Cardiac septum (tissue), 1 donor: ENCODE measurements around the gene DPP9. TPM values are rescaled to one million over a fixed set of nuclear protein-coding genes. Genes with fewer than 3 reads are reported as not detected.
"Not testable (repeated sequence)": the region's sequence is repeated elsewhere in the genome, so short reads cannot be mapped to it uniquely, and the experiment has no call there.

Experiments
- DNase-seq: peaks from one replicate; pipeline ENCODE4 v3.0.0-alpha.2; 2020; ENCODE audit warnings: low spot score
- intact Hi-C: fragments of 100-400 bp; cut with DNase I; formaldehyde crosslinking; loops from one replicate; pipeline ENCODE4 v1.14.0; 2022
- total RNA-seq: library from RNA; stranded (reverse); fragmentation: NEBNext Ultra II Directional; extraction: Animal tissue kit (Norgen Biotek cat#: 25700); gene quantifications from one replicate; pipeline ENCODE4 v1.2.1, GENCODE V29; 2021
- donor health status: DM: no; HTN: no; CAD: no.

Gene DPP9
- total RNA-seq, 1 donor from 2014 or later, result 39.0 TPM

- intact Hi-C loops, result no loop called here
- DNase-seq, result no peak
Measured at GRCh38 chr19:4693471-4694121, 30.0 kb downstream of the DPP9 start.

GRCh38 chr19:4693078-4693350 is 30.6 kb downstream of the DPP9 start:
- intact Hi-C loops, result no loop called here
- DNase-seq, result no peak

GRCh38 chr19:4692251-4693077 is 31.2 kb downstream of the DPP9 start:
- intact Hi-C loops, result no loop called here

DNA sequence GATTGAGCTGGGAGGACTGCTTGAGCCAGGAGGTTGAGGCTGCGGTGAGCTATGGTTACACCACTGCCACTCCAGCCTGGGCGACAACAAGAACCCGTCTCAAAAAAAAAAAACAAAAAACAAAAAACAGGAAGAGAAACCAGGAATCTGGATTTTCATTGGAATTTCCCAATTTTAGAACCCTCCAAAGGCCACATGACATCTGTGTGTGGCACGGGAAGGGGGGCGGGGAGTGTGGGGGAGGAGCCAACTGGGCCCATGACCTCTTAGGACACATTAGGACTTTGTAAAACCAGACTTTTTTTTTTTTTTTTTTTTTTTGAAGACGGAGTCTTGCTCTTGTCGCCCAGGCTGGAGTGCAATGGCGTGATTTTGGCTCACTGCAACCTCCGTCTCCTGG is 32.3 kb downstream of the DPP9 start:
- no peak for DNase-seq
- intact Hi-C loops, result no loop called here

More at GRCh38 chr19:4692251-4693077, 31.2 kb downstream of the DPP9 start:
- DNase-seq, result no peak

DNA sequence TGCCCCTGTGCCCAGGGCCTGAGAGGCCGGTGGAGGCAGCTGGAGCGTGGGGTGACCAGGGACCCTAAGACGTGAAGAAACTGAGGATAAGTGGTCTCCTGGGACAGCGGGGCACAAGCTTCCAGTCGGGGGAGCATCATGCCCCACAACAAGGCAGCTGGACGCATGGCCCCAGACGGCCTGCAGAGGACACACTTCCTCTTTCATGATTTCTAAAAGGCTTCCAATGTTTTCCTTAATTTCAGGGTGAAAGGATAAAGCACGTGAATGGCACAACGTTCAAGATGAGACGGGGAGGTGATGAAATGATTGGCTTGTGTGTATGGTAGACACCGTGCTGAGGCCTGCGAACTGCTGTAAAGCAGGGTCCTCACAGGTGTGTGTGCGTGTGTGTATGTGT is 33.3 kb downstream of the DPP9 start:
- DNase-seq, result no peak
- intact Hi-C loops, result no loop called here

GRCh38 chr19:4689403-4689802 is 34.2 kb downstream of the DPP9 start:
- intact Hi-C loops, result no loop called here
- DNase-seq, result no peak

DNA sequence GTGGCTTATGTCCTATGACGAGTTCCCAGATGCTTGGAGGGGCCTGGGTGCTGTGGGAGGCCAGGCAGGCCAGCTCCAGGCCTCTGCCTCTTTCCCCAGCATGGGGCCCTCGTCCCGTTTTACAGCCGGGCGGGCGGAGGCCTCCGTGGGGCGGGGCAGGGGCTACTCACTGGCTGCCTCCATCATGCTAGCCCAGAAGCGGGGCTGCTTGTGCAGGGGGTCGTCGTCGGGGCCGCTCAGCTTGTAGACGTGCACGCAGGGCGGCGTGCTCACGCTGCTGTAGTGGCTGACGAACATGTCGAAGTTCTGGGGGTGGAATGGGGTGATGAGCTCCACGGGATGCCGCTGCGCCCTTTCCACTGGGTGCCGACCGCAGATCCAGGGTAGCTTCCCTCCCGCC is 35.1 kb downstream of the DPP9 start:
- no peak for DNase-seq
- intact Hi-C loops, result no loop called here

- no peak for DNase-seq
- intact Hi-C loops, result no loop called here
Measured at GRCh38 chr19:4687396-4687795, 36.2 kb downstream of the DPP9 start.

GRCh38 chr19:4686700-4687099 is 36.9 kb downstream of the DPP9 start:
- intact Hi-C loops, result no loop called here
- DNase-seq, result no peak

DNA sequence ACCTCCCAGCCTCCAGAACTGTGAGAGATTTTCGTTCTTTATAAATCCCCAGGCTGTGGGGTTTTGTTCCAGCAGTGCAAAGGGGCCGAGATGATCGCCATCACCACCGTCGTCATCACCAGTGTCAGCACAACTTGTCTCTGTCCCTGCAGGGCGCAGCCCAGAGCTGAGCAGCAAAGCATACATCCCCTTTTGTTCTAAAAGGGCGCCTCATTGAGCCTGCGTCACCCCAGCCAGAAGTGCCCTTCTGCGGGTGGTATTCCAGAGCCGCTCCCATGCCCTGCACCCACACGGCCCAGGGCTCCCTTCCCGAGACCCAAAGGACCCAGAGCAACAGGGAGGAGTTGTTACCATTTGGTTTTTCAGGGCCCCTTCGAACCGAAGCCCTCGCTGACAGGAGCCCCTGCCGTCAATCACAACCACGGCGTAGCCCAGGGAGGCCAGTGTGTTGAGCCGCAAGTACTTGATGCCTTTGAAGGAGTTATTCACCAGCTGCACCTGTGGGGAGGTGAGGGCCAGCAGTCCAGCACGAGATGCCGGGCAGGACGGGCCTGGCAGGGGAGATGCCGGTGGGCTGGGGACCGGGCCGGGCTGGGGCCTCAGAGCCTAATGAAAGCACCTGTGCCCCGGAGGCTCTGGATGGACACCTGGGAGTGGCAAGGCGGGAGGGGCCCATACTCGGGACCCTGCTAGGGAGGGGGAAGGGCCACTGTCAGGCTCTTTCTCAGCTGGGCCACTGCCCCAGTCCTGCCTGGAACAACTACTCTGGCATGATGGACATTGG is 39.1 kb downstream of the DPP9 start:
- no peak for DNase-seq
- intact Hi-C loops, result no loop called here

- DNase-seq, result no peak
- intact Hi-C loops, result no loop called here
Measured at GRCh38 chr19:4682417-4683200, 41.0 kb downstream of the DPP9 start.

GRCh38 chr19:4680021-4680420 is 43.6 kb downstream of the DPP9 start:
- intact Hi-C loops, DNase-seq: not testable (repeated sequence)

- no peak for DNase-seq
- intact Hi-C loops, result no loop called here
Measured at GRCh38 chr19:4678881-4679790, 44.5 kb downstream of the DPP9 start.

GRCh38 chr19:4676955-4677731 is 46.5 kb downstream of the DPP9 start:
- intact Hi-C loops, result no loop called here
- DNase-seq, result no peak

GRCh38 chr19:4675346-4675745 is 48.3 kb downstream of the DPP9 start:
- no peak for DNase-seq
- intact Hi-C loops, result no loop called here

DNA sequence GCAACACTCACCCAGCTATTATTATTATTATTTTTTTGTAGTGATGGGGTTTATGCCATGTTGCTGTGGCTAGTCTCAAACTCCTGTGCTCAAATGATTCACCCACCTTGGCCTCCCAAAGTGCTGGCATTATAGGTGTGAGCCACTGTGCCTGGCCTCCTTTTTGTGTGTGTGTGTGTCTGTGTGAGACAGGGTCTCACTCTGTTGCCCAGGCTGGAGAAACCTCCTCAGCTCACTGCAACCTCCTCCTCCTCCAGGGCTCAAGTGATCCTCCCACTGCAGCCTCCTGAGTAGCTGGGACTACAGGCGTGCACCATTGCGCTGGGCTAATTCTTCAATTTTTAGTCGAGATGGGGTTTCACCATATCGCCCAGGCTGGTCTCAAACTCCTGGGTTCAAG is 49.9 kb downstream of the DPP9 start:
- DNase-seq, result no peak
- intact Hi-C loops, result no loop called here

DNA sequence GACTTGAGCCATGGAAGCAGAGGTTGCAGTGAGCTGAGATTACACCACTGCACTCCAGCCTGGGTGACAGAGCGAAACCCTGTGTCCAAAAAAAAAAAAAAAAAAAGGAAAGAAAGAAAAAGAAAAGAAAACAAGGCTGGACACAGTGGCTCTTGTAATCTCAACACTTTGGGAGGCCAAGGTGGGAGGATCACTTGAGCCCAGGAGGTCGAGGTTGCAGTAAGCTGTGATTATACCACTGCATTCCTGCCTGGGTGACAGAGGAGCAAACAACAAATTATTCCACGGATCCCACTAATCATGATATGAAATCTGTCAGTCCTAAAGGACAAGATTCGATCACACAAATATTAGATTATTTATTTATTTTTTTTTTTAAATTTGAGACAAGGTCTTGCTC is 50.4 kb downstream of the DPP9 start:
- intact Hi-C loops, result no loop called here
- DNase-seq, result no peak

DNA sequence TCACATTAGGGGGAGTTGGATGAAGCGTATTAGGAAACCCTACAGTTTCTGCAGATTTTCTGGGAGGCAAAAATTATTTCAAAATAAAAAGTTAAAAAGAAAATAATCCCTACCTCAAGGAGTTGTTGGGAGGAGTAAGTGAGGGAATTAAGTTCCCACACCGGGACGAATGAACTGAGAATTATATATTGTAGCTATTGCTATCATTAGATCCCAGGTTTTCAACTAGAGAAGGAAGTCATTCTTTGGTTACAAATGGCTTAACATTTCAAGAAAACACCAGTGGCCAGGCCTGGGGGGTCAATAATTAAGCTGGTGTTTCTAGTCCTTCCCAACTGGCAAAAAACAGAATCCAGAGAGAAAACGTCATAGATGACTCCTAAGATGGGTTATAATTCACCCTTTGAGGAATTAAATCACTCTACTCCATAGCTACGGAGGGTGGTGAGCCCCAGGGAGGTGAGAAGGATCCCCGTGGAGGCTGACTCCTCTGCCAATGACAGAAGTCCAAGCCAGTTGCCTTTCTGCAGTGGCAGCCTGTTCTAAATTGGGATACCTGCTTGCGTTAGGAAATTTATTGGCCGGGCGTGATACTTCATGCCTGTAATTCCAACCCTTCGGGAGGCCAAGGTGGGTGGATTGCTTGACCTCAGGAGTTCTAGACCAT is 52.3 kb downstream of the DPP9 start:
- DNase-seq, result no peak
- intact Hi-C loops, result no loop called here
